ENCODE measurements around the gene CIDEB.
A peak's percentile ranks its signal among the peaks of the same experiment; 100 is the strongest.

CIDEB gene

GRCh38 chr14:24331731-24332267 lies 24.0 kb upstream of the CIDEB start:
- no peaks in the 10 kb centered on the region for H3K9me3 ChIP-seq (ENCODE audit: insufficient read depth, low read length, severe bottlenecking)
- no peak overlapping the region for H3K4me3 ChIP-seq (ENCODE audit: low read depth in 1 of 2, low read length in 2 of 2)
- H2AFZ ChIP-seq (ENCODE audit: low read depth, low read length): no peak overlapping the region
- no peak; the same call in 2 of the 3 replicates for ATAC-seq (ENCODE audit: insufficient read depth, low read depth)
- peaks cover 25% of the 10 kb centered on the region for H3K4me1 ChIP-seq (ENCODE audit: insufficient read depth, low read length)
- no peak for TF ChIP-seq CTCF (IDR thresholded peaks at IDR 0.05; ENCODE audit: borderline replicate concordance, extremely low read depth, low read length, poor library complexity, severe bottlenecking)
- H3K79me2 ChIP-seq (ENCODE audit: insufficient read depth, low read length): no peaks in the 10 kb centered on the region
- H3K27me3 ChIP-seq (ENCODE audit: insufficient read depth, low read length, poor library complexity): peaks cover 9% of the 10 kb centered on the region
- DNase-seq: no peak
- H3K4me2 ChIP-seq (ENCODE audit: insufficient read depth, low read length): peak overlapping the region; percentile 45
- H3K9ac ChIP-seq (ENCODE audit: low read depth, low read length): no peak overlapping the region
- peaks cover 23% of the 10 kb centered on the region for H4K20me1 ChIP-seq (ENCODE audit: insufficient read depth, low read length)
- H3K27ac ChIP-seq (ENCODE audit: low read length): no peak overlapping the region
- H3K36me3 ChIP-seq (ENCODE audit: insufficient read depth, low read length): no peaks in the 10 kb centered on the region

- Histone ChIP-seq H3K9ac (ENCODE audit: low read depth, low read length) (no peak overlapping the region), H3K27me3 (ENCODE audit: insufficient read depth, low read length, poor library complexity) (peaks cover 9% of the 10 kb centered on the region)
Observed at GRCh38 chr14:24330973-24331674, 23.3 kb upstream of the CIDEB start.

GRCh38 chr14:24329736-24330135 lies 22.0 kb upstream of the CIDEB start:
- Histone ChIP-seq H3K27me3 (ENCODE audit: insufficient read depth, low read length, poor library complexity) (peaks cover 9% of the 10 kb centered on the region), H3K4me3 (ENCODE audit: low read depth in 1 of 2, low read length in 2 of 2) (no peak overlapping the region), H3K27ac (ENCODE audit: low read length) (no peak overlapping the region), H4K20me1 (ENCODE audit: insufficient read depth, low read length) (peaks cover 20% of the 10 kb centered on the region), H2AFZ (ENCODE audit: low read depth, low read length) (no peak overlapping the region), H3K4me1 (ENCODE audit: insufficient read depth, low read length) (peaks cover 25% of the 10 kb centered on the region), H3K4me2 (ENCODE audit: insufficient read depth, low read length) (no peak overlapping the region), H3K36me3 (ENCODE audit: insufficient read depth, low read length) (no peaks in the 10 kb centered on the region), H3K9ac (ENCODE audit: low read depth, low read length) (no peak overlapping the region), H3K9me3 (ENCODE audit: insufficient read depth, low read length, severe bottlenecking) (no peaks in the 10 kb centered on the region), H3K79me2 (ENCODE audit: insufficient read depth, low read length) (no peaks in the 10 kb centered on the region)
- ATAC-seq (ENCODE audit: insufficient read depth, low read depth) (no peak), DNase-seq (no peak)
- no peak for TF ChIP-seq EZH2 (IDR thresholded peaks at IDR 0.05; ENCODE audit: borderline replicate concordance, low read depth, low read length, severe bottlenecking)

More at GRCh38 chr14:24330973-24331674, 23.3 kb upstream of the CIDEB start:
- TF ChIP-seq EZH2 (IDR thresholded peaks at IDR 0.05; ENCODE audit: borderline replicate concordance, low read depth, low read length, severe bottlenecking) (no peak), CTCF (IDR thresholded peaks at IDR 0.05; ENCODE audit: borderline replicate concordance, extremely low read depth, low read length, poor library complexity, severe bottlenecking) (no peak)
- no peaks in the 10 kb centered on the region for H3K9me3 ChIP-seq (ENCODE audit: insufficient read depth, low read length, severe bottlenecking)
- ATAC-seq (ENCODE audit: insufficient read depth, low read depth) (no peak), DNase-seq (no peak)
- peaks cover 25% of the 10 kb centered on the region for H3K4me1 ChIP-seq (ENCODE audit: insufficient read depth, low read length)
- no peak overlapping the region for H3K4me2 ChIP-seq (ENCODE audit: insufficient read depth, low read length)
- no peaks in the 10 kb centered on the region for H3K79me2 ChIP-seq (ENCODE audit: insufficient read depth, low read length)
- H3K27ac ChIP-seq (ENCODE audit: low read length): no peak overlapping the region
- H3K36me3 ChIP-seq (ENCODE audit: insufficient read depth, low read length): no peaks in the 10 kb centered on the region
- no peak overlapping the region for H2AFZ ChIP-seq (ENCODE audit: low read depth, low read length)
- H3K4me3 ChIP-seq (ENCODE audit: low read depth in 1 of 2, low read length in 2 of 2): no peak overlapping the region
- H4K20me1 ChIP-seq (ENCODE audit: insufficient read depth, low read length): peaks cover 23% of the 10 kb centered on the region

- no peak overlapping the region for H3K9ac ChIP-seq (ENCODE audit: low read depth, low read length)
- no peak for DNase-seq
- no peak for TF ChIP-seq EZH2 (IDR thresholded peaks at IDR 0.05; ENCODE audit: borderline replicate concordance, low read depth, low read length, severe bottlenecking)
- no peak for TF ChIP-seq CTCF (IDR thresholded peaks at IDR 0.05; ENCODE audit: borderline replicate concordance, extremely low read depth, low read length, poor library complexity, severe bottlenecking)
- no peaks in the 10 kb centered on the region for H3K36me3 ChIP-seq (ENCODE audit: insufficient read depth, low read length)
- peaks cover 9% of the 10 kb centered on the region for H3K27me3 ChIP-seq (ENCODE audit: insufficient read depth, low read length, poor library complexity)
- H3K79me2 ChIP-seq (ENCODE audit: insufficient read depth, low read length): no peaks in the 10 kb centered on the region
- H3K4me2 ChIP-seq (ENCODE audit: insufficient read depth, low read length): no peak overlapping the region
- H3K27ac ChIP-seq (ENCODE audit: low read length): no peak overlapping the region
- H3K4me1 ChIP-seq (ENCODE audit: insufficient read depth, low read length): peaks cover 25% of the 10 kb centered on the region
- H2AFZ ChIP-seq (ENCODE audit: low read depth, low read length): no peak overlapping the region
- no peaks in the 10 kb centered on the region for H3K9me3 ChIP-seq (ENCODE audit: insufficient read depth, low read length, severe bottlenecking)
- H4K20me1 ChIP-seq (ENCODE audit: insufficient read depth, low read length): peaks cover 20% of the 10 kb centered on the region
- H3K4me3 ChIP-seq (ENCODE audit: low read depth in 1 of 2, low read length in 2 of 2): no peak overlapping the region
- no peak for ATAC-seq (ENCODE audit: insufficient read depth, low read depth)
Observed at GRCh38 chr14:24329073-24329663, 21.4 kb upstream of the CIDEB start.
